Stimulated activated naive B cell treated with anti-CD40 and anti-IgM and Interleukin-4, amounts not matched to agents 10 μg/mL and 1 μg/mL and 100 μg/mL, for 72 hours (primary cell): ENCODE data around the gene FOXP1.
"Not testable (repeated sequence)": the region's sequence is repeated elsewhere in the genome, so short reads cannot be mapped to it uniquely, and the experiment has no call there.

ENCODE experiments used
- ATAC-seq, 2 donors: fragments of 150-1000 bp; cut with Tn5 transposase; replicated peaks; 2 replicates each; pipeline ENCODE4 v1.10.0; 2021; ENCODE audit warnings: moderate library complexity in 1 of 2
- DNase-seq: peaks from one replicate; pipeline ENCODE4 v3.0.0; 2021
- H3K27ac Mint-ChIP-seq: one replicate; pipeline ENCODE4 v1.8.0; 2022; ENCODE audit warnings: mild to moderate bottlenecking, mixed read lengths
- H3K27me3 Mint-ChIP-seq, 2 donors: one replicate each; pipeline ENCODE4 v1.8.0; 2022; ENCODE audit warnings: mixed read lengths in 2 of 2
- H3K36me3 Mint-ChIP-seq, 2 donors: one replicate each; pipeline ENCODE4 v1.8.0; 2022; ENCODE audit warnings: mixed read lengths in 2 of 2, mild to moderate bottlenecking in 1 of 2
- H3K4me1 Mint-ChIP-seq, 2 donors: one replicate each; pipeline ENCODE4 v1.8.0; 2022; ENCODE audit warnings: mixed read lengths in 2 of 2, mild to moderate bottlenecking in 1 of 2
- H3K4me3 Mint-ChIP-seq, 2 donors: one replicate each; pipeline ENCODE4 v1.8.0; 2022; ENCODE audit warnings: mild to moderate bottlenecking in 2 of 2, mixed read lengths in 2 of 2, moderate library complexity in 1 of 2
- H3K9me3 Mint-ChIP-seq, 2 donors: one replicate each; pipeline ENCODE4 v1.8.0; 2022; ENCODE audit warnings: mixed read lengths in 2 of 2, mild to moderate bottlenecking in 1 of 2

Gene FOXP1

GRCh38 chr3:71325715-71326114 is 257.8 kb downstream of the FOXP1 start:
- ATAC-seq = no peak
- H3K9me3 Mint-ChIP-seq = peaks cover 3 to 5% of the 10 kb centered on the region in 2 donors
- no peaks in the 10 kb centered on the region for H3K27me3 Mint-ChIP-seq
- peaks cover 19 to 35% of the 10 kb centered on the region in 2 donors for H3K4me1 Mint-ChIP-seq
- H3K27ac Mint-ChIP-seq = no peak overlapping the region
- no peak overlapping the region for H3K4me3 Mint-ChIP-seq
- peaks cover 20 to 26% of the 10 kb centered on the region in 2 donors for H3K36me3 Mint-ChIP-seq
- DNase-seq = no peak

- not testable (repeated sequence) for H3K4me3 Mint-ChIP-seq, ATAC-seq, H3K27ac Mint-ChIP-seq, H3K9me3 Mint-ChIP-seq, H3K27me3 Mint-ChIP-seq, DNase-seq
- Mint-ChIP-seq H3K4me1 (peaks cover 15 to 35% of the 10 kb centered on the region in 2 donors), H3K36me3 (peaks cover 15 to 16% of the 10 kb centered on the region in 2 donors)
Observed at GRCh38 chr3:71324224-71324623, 259.3 kb downstream of the FOXP1 start.

- ATAC-seq = no peak
- Mint-ChIP-seq H3K4me3 (no peak overlapping the region), H3K27ac (no peak overlapping the region)
Observed at GRCh38 chr3:71323558-71323957, 260.0 kb downstream of the FOXP1 start.

GRCh38 chr3:71322154-71322553 is 261.4 kb downstream of the FOXP1 start:
- H3K4me3 Mint-ChIP-seq = no peak overlapping the region
- H3K27ac Mint-ChIP-seq = no peak overlapping the region

More at GRCh38 chr3:71323558-71323957, 260.0 kb downstream of the FOXP1 start:
- Mint-ChIP-seq H3K36me3 (peaks cover 13 to 15% of the 10 kb centered on the region in 2 donors), H3K4me1 (peaks cover 15 to 40% of the 10 kb centered on the region in 2 donors), H3K9me3 (no peaks in the 10 kb centered on the region), H3K27me3 (no peaks in the 10 kb centered on the region)
- no peak for DNase-seq

GRCh38 chr3:71319771-71320170 is 263.8 kb downstream of the FOXP1 start:
- Mint-ChIP-seq H3K4me1 (peaks cover 21 to 60% of the 10 kb centered on the region in 2 donors), H3K9me3 (no peaks in the 10 kb centered on the region), H3K27ac (no peak overlapping the region), H3K27me3 (no peaks in the 10 kb centered on the region), H3K36me3 (peaks cover 5 to 7% of the 10 kb centered on the region in 2 donors), H3K4me3 (no peak overlapping the region)
- no peak for ATAC-seq
- DNase-seq = no peak

More at GRCh38 chr3:71322154-71322553, 261.4 kb downstream of the FOXP1 start:
- H3K9me3 Mint-ChIP-seq = no peaks in the 10 kb centered on the region
- peak in 1 of 2 donors; percentile 55 for ATAC-seq
- H3K4me1 Mint-ChIP-seq = peaks cover 18 to 46% of the 10 kb centered on the region in 2 donors
- H3K27me3 Mint-ChIP-seq = no peaks in the 10 kb centered on the region
- no peak for DNase-seq
- H3K36me3 Mint-ChIP-seq = peaks cover 10 to 11% of the 10 kb centered on the region in 2 donors

GRCh38 chr3:71318458-71318827 is 265.1 kb downstream of the FOXP1 start:
- no peaks in the 10 kb centered on the region for H3K9me3 Mint-ChIP-seq
- no peaks in the 10 kb centered on the region for H3K27me3 Mint-ChIP-seq
- H3K4me1 Mint-ChIP-seq = peaks cover 21 to 60% of the 10 kb centered on the region in 2 donors
- no peak overlapping the region for H3K4me3 Mint-ChIP-seq
- H3K27ac Mint-ChIP-seq = peak overlapping the region; percentile 27
- peaks cover 3 to 7% of the 10 kb centered on the region in 2 donors for H3K36me3 Mint-ChIP-seq
- no peak for ATAC-seq
- no peak for DNase-seq

- ATAC-seq = peak; percentile 54 to 70
- peaks cover 3 to 7% of the 10 kb centered on the region in 2 donors for H3K36me3 Mint-ChIP-seq
- no peak for DNase-seq
- H3K9me3 Mint-ChIP-seq = no peaks in the 10 kb centered on the region
- H3K27ac Mint-ChIP-seq = peak overlapping the region; percentile 60
- no peaks in the 10 kb centered on the region for H3K27me3 Mint-ChIP-seq
- H3K4me1 Mint-ChIP-seq = peaks cover 19 to 54% of the 10 kb centered on the region in 2 donors
- peak overlapping the region; percentile 42 to 56 for H3K4me3 Mint-ChIP-seq
Observed at GRCh38 chr3:71317749-71318457, 265.6 kb downstream of the FOXP1 start.

- Mint-ChIP-seq H3K9me3 (no peaks in the 10 kb centered on the region), H3K4me1 (peaks cover 14 to 52% of the 10 kb centered on the region in 2 donors), H3K4me3 (no peak overlapping the region), H3K36me3 (peaks cover 3 to 7% of the 10 kb centered on the region in 2 donors), H3K27me3 (no peaks in the 10 kb centered on the region), H3K27ac (no peak overlapping the region)
- ATAC-seq (no peak), DNase-seq (no peak)
Observed at GRCh38 chr3:71317140-71317539, 266.4 kb downstream of the FOXP1 start.

- Mint-ChIP-seq H3K9me3 (no peaks in the 10 kb centered on the region), H3K4me1 (peaks cover 20 to 55% of the 10 kb centered on the region in 2 donors), H3K27me3 (no peaks in the 10 kb centered on the region), H3K27ac (peak overlapping the region; percentile 32), H3K4me3 (no peak overlapping the region), H3K36me3 (peaks cover 6 to 9% of the 10 kb centered on the region in 2 donors)
- ATAC-seq = no peak
- DNase-seq = no peak
Observed at GRCh38 chr3:71316066-71316777, 267.3 kb downstream of the FOXP1 start.

GRCh38 chr3:71315431-71315830 is 268.1 kb downstream of the FOXP1 start:
- ATAC-seq (peak; percentile 36 to 40), DNase-seq (no peak)
- peaks cover 6 to 9% of the 10 kb centered on the region in 2 donors for H3K36me3 Mint-ChIP-seq
- no peak overlapping the region for H3K4me3 Mint-ChIP-seq
- peak overlapping the region; percentile 82 for H3K27ac Mint-ChIP-seq
- H3K4me1 Mint-ChIP-seq = peaks cover 24 to 63% of the 10 kb centered on the region in 2 donors
- no peaks in the 10 kb centered on the region for H3K27me3 Mint-ChIP-seq
- no peaks in the 10 kb centered on the region for H3K9me3 Mint-ChIP-seq

GRCh38 chr3:71313844-71314243 is 269.7 kb downstream of the FOXP1 start:
- peaks cover 31 to 77% of the 10 kb centered on the region in 2 donors for H3K4me1 Mint-ChIP-seq
- no peak overlapping the region for H3K27ac Mint-ChIP-seq
- H3K9me3 Mint-ChIP-seq = no peaks in the 10 kb centered on the region
- ATAC-seq = no peak
- no peak overlapping the region for H3K4me3 Mint-ChIP-seq
- no peak for DNase-seq
- H3K27me3 Mint-ChIP-seq = no peaks in the 10 kb centered on the region
- peaks cover 6 to 9% of the 10 kb centered on the region in 2 donors for H3K36me3 Mint-ChIP-seq

- DNase-seq (no peak), ATAC-seq (no peak)
- Mint-ChIP-seq H3K36me3 (peaks cover 6 to 9% of the 10 kb centered on the region in 2 donors), H3K4me1 (peaks cover 37 to 75% of the 10 kb centered on the region in 2 donors), H3K27me3 (no peaks in the 10 kb centered on the region), H3K4me3 (no peak overlapping the region), H3K27ac (peak overlapping the region; percentile 59), H3K9me3 (no peaks in the 10 kb centered on the region)
Observed at GRCh38 chr3:71312461-71312860, 271.1 kb downstream of the FOXP1 start.

- peaks cover 35 to 68% of the 10 kb centered on the region in 2 donors for H3K4me1 Mint-ChIP-seq
- H3K4me3 Mint-ChIP-seq = peak overlapping the region in 1 of 2 donors; percentile 11
- DNase-seq (no peak), ATAC-seq (no peak)
- H3K27ac Mint-ChIP-seq = peak overlapping the region; percentile 81
- peaks cover 3 to 9% of the 10 kb centered on the region in 2 donors for H3K36me3 Mint-ChIP-seq
- H3K9me3 Mint-ChIP-seq = no peaks in the 10 kb centered on the region
- H3K27me3 Mint-ChIP-seq = no peaks in the 10 kb centered on the region
Observed at GRCh38 chr3:71311661-71312046, 271.9 kb downstream of the FOXP1 start.

GRCh38 chr3:71310980-71311660 is 272.4 kb downstream of the FOXP1 start:
- H3K36me3 Mint-ChIP-seq = peaks cover 3 to 9% of the 10 kb centered on the region in 2 donors
- H3K27me3 Mint-ChIP-seq = no peaks in the 10 kb centered on the region
- DNase-seq = no peak
- peaks cover 35 to 68% of the 10 kb centered on the region in 2 donors for H3K4me1 Mint-ChIP-seq
- ATAC-seq = peak; percentile 49 to 62
- no peak overlapping the region for H3K4me3 Mint-ChIP-seq
- H3K27ac Mint-ChIP-seq = peak overlapping the region; percentile 78
- H3K9me3 Mint-ChIP-seq = no peaks in the 10 kb centered on the region
